ENCODE results near the gene KRT4. TPM values are rescaled to one million over a fixed set of nuclear protein-coding genes. Genes with fewer than 3 reads are reported as not detected.
"Not testable (repeated sequence)": the region's sequence is repeated elsewhere in the genome, so short reads cannot be mapped to it uniquely, and the experiment has no call there.

KRT4 gene
- polyA plus RNA-seq, 1 donor from 2014 or later = not detected

DNA sequence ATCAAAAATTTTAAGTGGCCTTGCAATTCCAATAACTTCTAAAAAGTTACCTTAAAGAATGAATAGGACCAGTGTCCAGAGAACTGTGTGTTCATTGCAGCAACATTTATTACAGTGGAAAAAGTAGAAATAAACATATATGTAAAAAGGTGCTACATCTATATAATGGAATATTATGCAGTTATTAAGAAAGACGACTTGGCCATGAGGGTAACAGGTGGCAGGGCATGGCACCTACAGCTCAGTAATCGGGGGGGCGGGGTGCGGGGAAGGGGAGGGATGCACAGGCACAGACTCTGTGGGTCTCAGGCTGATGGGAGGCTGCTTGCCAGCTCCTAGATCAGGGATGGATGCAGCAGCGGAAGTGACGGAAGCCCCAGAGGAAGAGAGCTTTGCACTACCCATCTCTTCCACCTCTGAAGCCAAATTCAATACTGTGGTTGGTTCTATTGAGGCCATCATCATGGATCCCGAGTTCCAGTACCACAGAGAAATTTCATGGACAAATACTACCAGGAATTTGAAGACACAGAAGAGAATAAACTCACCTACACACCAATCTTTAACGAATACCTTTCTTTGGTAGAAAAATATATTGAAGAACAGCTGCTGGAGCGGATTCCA lies 50.8 kb downstream of the KRT4 start:
- Histone ChIP-seq H3K9me3 (ENCODE audit: low read length) (peaks cover 7% of the 10 kb centered on the region), H2AFZ (ENCODE audit: low read depth, low read length) (no peak overlapping the region), H3K79me2 (replicated peaks; ENCODE audit: insufficient read depth, low read length) (no peaks in the 10 kb centered on the region), H3F3A (ENCODE audit: insufficient read depth, low read length, poor library complexity, severe bottlenecking) (no peaks in the 10 kb centered on the region), H3K27ac (ENCODE audit: low read length) (no peak overlapping the region), H3K4me3 (ENCODE audit: low read length) (no peak overlapping the region), H3K9ac (ENCODE audit: low read length) (no peak overlapping the region), H4K20me1 (ENCODE audit: insufficient read depth) (no peaks in the 10 kb centered on the region), H3K4me2 (ENCODE audit: low read length) (no peak overlapping the region), H3K36me3 (ENCODE audit: insufficient read depth, low read length) (no peaks in the 10 kb centered on the region), H3K9me2 (ENCODE audit: insufficient read depth, low read length) (no peaks in the 10 kb centered on the region), H3K27me3 (ENCODE audit: insufficient read depth, low read depth, low read length) (no peaks in the 10 kb centered on the region)
- TF ChIP-seq, protein P1, sequence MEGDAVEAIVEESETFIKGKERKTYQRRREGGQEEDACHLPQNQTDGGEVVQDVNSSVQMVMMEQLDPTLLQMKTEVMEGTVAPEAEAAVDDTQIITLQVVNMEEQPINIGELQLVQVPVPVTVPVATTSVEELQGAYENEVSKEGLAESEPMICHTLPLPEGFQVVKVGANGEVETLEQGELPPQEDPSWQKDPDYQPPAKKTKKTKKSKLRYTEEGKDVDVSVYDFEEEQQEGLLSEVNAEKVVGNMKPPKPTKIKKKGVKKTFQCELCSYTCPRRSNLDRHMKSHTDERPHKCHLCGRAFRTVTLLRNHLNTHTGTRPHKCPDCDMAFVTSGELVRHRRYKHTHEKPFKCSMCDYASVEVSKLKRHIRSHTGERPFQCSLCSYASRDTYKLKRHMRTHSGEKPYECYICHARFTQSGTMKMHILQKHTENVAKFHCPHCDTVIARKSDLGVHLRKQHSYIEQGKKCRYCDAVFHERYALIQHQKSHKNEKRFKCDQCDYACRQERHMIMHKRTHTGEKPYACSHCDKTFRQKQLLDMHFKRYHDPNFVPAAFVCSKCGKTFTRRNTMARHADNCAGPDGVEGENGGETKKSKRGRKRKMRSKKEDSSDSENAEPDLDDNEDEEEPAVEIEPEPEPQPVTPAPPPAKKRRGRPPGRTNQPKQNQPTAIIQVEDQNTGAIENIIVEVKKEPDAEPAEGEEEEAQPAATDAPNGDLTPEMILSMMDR (IDR thresholded peaks at IDR 0.05; ENCODE audit: poor library complexity, severe bottlenecking) = no peak
- TF ChIP-seq, protein P2, sequence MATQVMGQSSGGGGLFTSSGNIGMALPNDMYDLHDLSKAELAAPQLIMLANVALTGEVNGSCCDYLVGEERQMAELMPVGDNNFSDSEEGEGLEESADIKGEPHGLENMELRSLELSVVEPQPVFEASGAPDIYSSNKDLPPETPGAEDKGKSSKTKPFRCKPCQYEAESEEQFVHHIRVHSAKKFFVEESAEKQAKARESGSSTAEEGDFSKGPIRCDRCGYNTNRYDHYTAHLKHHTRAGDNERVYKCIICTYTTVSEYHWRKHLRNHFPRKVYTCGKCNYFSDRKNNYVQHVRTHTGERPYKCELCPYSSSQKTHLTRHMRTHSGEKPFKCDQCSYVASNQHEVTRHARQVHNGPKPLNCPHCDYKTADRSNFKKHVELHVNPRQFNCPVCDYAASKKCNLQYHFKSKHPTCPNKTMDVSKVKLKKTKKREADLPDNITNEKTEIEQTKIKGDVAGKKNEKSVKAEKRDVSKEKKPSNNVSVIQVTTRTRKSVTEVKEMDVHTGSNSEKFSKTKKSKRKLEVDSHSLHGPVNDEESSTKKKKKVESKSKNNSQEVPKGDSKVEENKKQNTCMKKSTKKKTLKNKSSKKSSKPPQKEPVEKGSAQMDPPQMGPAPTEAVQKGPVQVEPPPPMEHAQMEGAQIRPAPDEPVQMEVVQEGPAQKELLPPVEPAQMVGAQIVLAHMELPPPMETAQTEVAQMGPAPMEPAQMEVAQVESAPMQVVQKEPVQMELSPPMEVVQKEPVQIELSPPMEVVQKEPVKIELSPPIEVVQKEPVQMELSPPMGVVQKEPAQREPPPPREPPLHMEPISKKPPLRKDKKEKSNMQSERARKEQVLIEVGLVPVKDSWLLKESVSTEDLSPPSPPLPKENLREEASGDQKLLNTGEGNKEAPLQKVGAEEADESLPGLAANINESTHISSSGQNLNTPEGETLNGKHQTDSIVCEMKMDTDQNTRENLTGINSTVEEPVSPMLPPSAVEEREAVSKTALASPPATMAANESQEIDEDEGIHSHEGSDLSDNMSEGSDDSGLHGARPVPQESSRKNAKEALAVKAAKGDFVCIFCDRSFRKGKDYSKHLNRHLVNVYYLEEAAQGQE (IDR thresholded peaks at IDR 0.05; ENCODE audit: borderline replicate concordance) = no peak
- TF ChIP-seq MXI1 (conservative IDR thresholded peaks at IDR 0.05; ENCODE audit: poor library complexity, severe bottlenecking) (no peak), EP300 (conservative IDR thresholded peaks at IDR 0.05; ENCODE audit: poor library complexity, severe bottlenecking) (no peak), TAF1 (IDR thresholded peaks at IDR 0.05; ENCODE audit: low read depth) (no peak), SMC3 (conservative IDR thresholded peaks at IDR 0.05; ENCODE audit: poor library complexity) (no peak), EZH2 (IDR thresholded peaks at IDR 0.05; ENCODE audit: borderline replicate concordance, insufficient read depth, low read length, poor library complexity, severe bottlenecking) (no peak), RAD21 (conservative IDR thresholded peaks at IDR 0.05) (no peak), POLR2AphosphoS5 (IDR thresholded peaks at IDR 0.05) (no peak)

DNA sequence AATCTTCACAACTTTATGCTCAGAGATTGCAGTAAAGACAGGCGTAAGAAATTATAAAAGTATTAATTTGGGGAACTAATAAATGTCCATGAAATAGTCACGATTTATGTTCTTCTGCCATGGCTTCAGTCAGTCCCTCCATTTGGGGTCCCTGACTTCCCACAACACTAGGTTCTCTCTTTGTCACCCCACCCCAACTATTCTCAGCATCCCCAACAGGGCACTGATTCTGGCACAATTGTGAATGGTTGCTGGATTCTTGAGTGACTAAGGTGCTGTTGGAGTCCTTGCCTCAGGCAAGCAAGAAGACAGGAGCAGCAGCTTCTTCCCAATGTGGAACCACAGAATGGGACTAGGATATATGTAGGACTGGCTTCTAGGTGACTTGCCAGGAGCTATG lies 52.1 kb downstream of the KRT4 start:
- Histone ChIP-seq H3K36me3 (ENCODE audit: insufficient read depth, low read length) (no peaks in the 10 kb centered on the region), H3K9me3 (ENCODE audit: low read length) (peaks cover 7% of the 10 kb centered on the region), H3F3A (ENCODE audit: insufficient read depth, low read length, poor library complexity, severe bottlenecking) (no peaks in the 10 kb centered on the region), H3K9me2 (ENCODE audit: insufficient read depth, low read length) (no peaks in the 10 kb centered on the region), H3K4me2 (ENCODE audit: low read length) (no peak overlapping the region), H3K4me3 (ENCODE audit: low read length) (no peak overlapping the region), H3K27ac (ENCODE audit: low read length) (no peak overlapping the region), H3K27me3 (ENCODE audit: insufficient read depth, low read depth, low read length) (no peaks in the 10 kb centered on the region), H4K20me1 (ENCODE audit: insufficient read depth) (no peaks in the 10 kb centered on the region), H2AFZ (ENCODE audit: low read depth, low read length) (no peak overlapping the region), H3K9ac (ENCODE audit: low read length) (no peak overlapping the region), H3K79me2 (replicated peaks; ENCODE audit: insufficient read depth, low read length) (no peaks in the 10 kb centered on the region)
- TF ChIP-seq EP300 (conservative IDR thresholded peaks at IDR 0.05; ENCODE audit: poor library complexity, severe bottlenecking) = no peak
- TF ChIP-seq SMC3 (conservative IDR thresholded peaks at IDR 0.05; ENCODE audit: poor library complexity) = no peak
- TF ChIP-seq, protein P1 (IDR thresholded peaks at IDR 0.05; ENCODE audit: poor library complexity, severe bottlenecking) = no peak
- TF ChIP-seq, protein P2 (IDR thresholded peaks at IDR 0.05; ENCODE audit: borderline replicate concordance) = no peak
- no peak for TF ChIP-seq TAF1 (IDR thresholded peaks at IDR 0.05; ENCODE audit: low read depth)
- no peak for TF ChIP-seq EZH2 (IDR thresholded peaks at IDR 0.05; ENCODE audit: borderline replicate concordance, insufficient read depth, low read length, poor library complexity, severe bottlenecking)

DNA sequence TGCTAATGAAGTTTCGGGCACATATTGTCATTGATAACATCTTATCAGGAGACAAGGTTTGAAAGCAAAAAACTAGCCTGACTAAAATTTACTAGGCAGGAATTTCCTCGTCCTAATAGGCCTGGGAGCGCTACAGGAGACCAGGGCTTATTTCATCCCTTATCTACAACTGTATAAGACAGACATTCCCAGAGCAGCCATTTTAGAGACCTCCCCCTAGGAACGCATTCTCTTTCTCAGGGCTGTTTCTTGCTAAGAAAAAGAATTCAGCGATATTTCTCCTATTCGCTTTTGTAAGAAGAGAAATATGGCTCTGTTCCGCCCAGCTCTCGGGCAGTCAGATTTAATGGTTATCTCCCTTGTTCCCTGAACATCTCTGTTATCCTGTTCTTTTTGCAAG lies 52.7 kb downstream of the KRT4 start:
- not testable (repeated sequence) for H3K27ac ChIP-seq (ENCODE audit: low read length); H3K36me3 ChIP-seq (ENCODE audit: insufficient read depth, low read length); H3K27me3 ChIP-seq (ENCODE audit: insufficient read depth, low read depth, low read length); H3K4me2 ChIP-seq (ENCODE audit: low read length); H3K79me2 ChIP-seq (replicated peaks; ENCODE audit: insufficient read depth, low read length); H4K20me1 ChIP-seq (ENCODE audit: insufficient read depth); H3K9me2 ChIP-seq (ENCODE audit: insufficient read depth, low read length); H2AFZ ChIP-seq (ENCODE audit: low read depth, low read length); H3K9me3 ChIP-seq (ENCODE audit: low read length); H3F3A ChIP-seq (ENCODE audit: insufficient read depth, low read length, poor library complexity, severe bottlenecking); H3K4me3 ChIP-seq (ENCODE audit: low read length); H3K9ac ChIP-seq (ENCODE audit: low read length)

Measured in neural cell (in vitro differentiated cells).